ENCODE measurements around the gene EDDM3A.

DNA sequence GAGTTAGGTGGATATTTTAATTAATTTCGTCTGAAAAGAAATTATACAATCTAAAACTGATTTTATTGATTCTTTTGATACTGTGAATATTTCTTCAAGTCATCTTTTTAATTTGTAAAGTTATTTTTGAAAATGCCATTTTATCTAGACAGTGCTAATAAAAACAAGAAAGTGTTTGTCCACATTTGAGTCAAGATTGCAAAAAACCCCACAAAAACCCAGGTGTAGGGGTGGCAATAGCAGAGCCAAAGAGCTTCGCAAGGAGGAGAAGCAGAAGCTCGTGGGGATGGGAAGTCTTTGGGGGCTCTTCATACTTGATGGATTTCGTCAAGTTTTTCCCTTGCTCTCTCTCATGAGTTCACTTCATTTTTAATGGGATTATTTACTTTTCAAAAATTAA, 41.3 kb downstream of the EDDM3A start:
- no peak for TF ChIP-seq TCF12 (IDR thresholded peaks at IDR 0.05; ENCODE audit: low read depth)
- TF ChIP-seq, protein P1, sequence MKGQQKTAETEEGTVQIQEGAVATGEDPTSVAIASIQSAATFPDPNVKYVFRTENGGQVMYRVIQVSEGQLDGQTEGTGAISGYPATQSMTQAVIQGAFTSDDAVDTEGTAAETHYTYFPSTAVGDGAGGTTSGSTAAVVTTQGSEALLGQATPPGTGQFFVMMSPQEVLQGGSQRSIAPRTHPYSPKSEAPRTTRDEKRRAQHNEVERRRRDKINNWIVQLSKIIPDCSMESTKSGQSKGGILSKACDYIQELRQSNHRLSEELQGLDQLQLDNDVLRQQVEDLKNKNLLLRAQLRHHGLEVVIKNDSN (IDR thresholded peaks at IDR 0.05), result no peak
- no peak for TF ChIP-seq TAF1 (IDR thresholded peaks at IDR 0.05; ENCODE audit: low read depth)
- no peak for TF ChIP-seq ZBTB7A (IDR thresholded peaks at IDR 0.05; ENCODE audit: low read depth)
- no peak for TF ChIP-seq RAD21 (IDR thresholded peaks at IDR 0.05; ENCODE audit: low read depth)
- no peak for TF ChIP-seq EP300 (IDR thresholded peaks at IDR 0.05; ENCODE audit: borderline replicate concordance)
- TF ChIP-seq, protein P2, sequence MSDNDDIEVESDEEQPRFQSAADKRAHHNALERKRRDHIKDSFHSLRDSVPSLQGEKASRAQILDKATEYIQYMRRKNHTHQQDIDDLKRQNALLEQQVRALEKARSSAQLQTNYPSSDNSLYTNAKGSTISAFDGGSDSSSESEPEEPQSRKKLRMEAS (IDR thresholded peaks at IDR 0.05), result no peak
- no peak for TF ChIP-seq YY1 (IDR thresholded peaks at IDR 0.05; ENCODE audit: low read depth)
- no peak for TF ChIP-seq FOXM1 (IDR thresholded peaks at IDR 0.05; ENCODE audit: borderline replicate concordance, low read depth)
- no peak for TF ChIP-seq CEBPB (IDR thresholded peaks at IDR 0.05)
- TF ChIP-seq, protein P3, sequence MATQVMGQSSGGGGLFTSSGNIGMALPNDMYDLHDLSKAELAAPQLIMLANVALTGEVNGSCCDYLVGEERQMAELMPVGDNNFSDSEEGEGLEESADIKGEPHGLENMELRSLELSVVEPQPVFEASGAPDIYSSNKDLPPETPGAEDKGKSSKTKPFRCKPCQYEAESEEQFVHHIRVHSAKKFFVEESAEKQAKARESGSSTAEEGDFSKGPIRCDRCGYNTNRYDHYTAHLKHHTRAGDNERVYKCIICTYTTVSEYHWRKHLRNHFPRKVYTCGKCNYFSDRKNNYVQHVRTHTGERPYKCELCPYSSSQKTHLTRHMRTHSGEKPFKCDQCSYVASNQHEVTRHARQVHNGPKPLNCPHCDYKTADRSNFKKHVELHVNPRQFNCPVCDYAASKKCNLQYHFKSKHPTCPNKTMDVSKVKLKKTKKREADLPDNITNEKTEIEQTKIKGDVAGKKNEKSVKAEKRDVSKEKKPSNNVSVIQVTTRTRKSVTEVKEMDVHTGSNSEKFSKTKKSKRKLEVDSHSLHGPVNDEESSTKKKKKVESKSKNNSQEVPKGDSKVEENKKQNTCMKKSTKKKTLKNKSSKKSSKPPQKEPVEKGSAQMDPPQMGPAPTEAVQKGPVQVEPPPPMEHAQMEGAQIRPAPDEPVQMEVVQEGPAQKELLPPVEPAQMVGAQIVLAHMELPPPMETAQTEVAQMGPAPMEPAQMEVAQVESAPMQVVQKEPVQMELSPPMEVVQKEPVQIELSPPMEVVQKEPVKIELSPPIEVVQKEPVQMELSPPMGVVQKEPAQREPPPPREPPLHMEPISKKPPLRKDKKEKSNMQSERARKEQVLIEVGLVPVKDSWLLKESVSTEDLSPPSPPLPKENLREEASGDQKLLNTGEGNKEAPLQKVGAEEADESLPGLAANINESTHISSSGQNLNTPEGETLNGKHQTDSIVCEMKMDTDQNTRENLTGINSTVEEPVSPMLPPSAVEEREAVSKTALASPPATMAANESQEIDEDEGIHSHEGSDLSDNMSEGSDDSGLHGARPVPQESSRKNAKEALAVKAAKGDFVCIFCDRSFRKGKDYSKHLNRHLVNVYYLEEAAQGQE (IDR thresholded peaks at IDR 0.05; ENCODE audit: low read depth), result no peak
- TF ChIP-seq EGR1 (IDR thresholded peaks at IDR 0.05), result no peak
- no peak for TF ChIP-seq CREB1 (IDR thresholded peaks at IDR 0.05; ENCODE audit: low read depth)
